Activated gamma-delta T cell treated with anti-CD3 and anti-CD28 coated beads, Interleukin-2, amount 50 U/mL, for 16 hours (primary cell): Measurements from ENCODE around the gene HAVCR2.

Experiments used
- DNase-seq: peaks from one replicate; pipeline ENCODE4 v3.0.0-alpha.2; 2020; ENCODE audit warnings: low read depth

The HAVCR2 gene

GRCh38 chr5:157108976-157109375, at the start of gene HAVCR2:
TSS of gene HAVCR2 (minus strand) at chr5:157109044. CDS start at chr5:157108983, 61 bp downstream.
- no peak for DNase-seq

- no peak for DNase-seq
These were observed 48.5 kb upstream of the HAVCR2 start for GRCh38 chr5:157157293-157157891.

GRCh38 chr5:157155297-157155696, 46.5 kb upstream of the HAVCR2 start:
- DNase-seq = no peak

- no peak for DNase-seq
These were observed 42.2 kb upstream of the HAVCR2 start for GRCh38 chr5:157150995-157151394.

- peak; percentile 82 for DNase-seq
These were observed 40.1 kb upstream of the HAVCR2 start for GRCh38 chr5:157148734-157149615.

- DNase-seq = no peak
These were observed 34.5 kb upstream of the HAVCR2 start for GRCh38 chr5:157143127-157143971.

GRCh38 chr5:157142317-157143126, 33.7 kb upstream of the HAVCR2 start, which contains the start of gene MED7:
TSS of gene MED7 (minus strand) at chr5:157142865. CDS start at chr5:157139431, 3,434 bp downstream.
- DNase-seq = peak; percentile 88

- DNase-seq = no peak
These were observed 28.8 kb upstream of the HAVCR2 start for GRCh38 chr5:157137691-157138090.

GRCh38 chr5:157132281-157132612, 23.4 kb upstream of the HAVCR2 start:
- DNase-seq = no peak

- no peak for DNase-seq
These were observed 22.1 kb upstream of the HAVCR2 start for GRCh38 chr5:157130925-157131324.

GRCh38 chr5:157121709-157122108, 12.9 kb upstream of the HAVCR2 start:
- DNase-seq = no peak

- no peak for DNase-seq
These were observed 11.3 kb upstream of the HAVCR2 start for GRCh38 chr5:157120102-157120501.

- DNase-seq = no peak
These were observed 7.7 kb upstream of the HAVCR2 start for GRCh38 chr5:157116483-157116954.

GRCh38 chr5:157115502-157115901, 6.7 kb upstream of the HAVCR2 start:
- no peak for DNase-seq

GRCh38 chr5:157115012-157115411, 6.2 kb upstream of the HAVCR2 start:
- DNase-seq = no peak

GRCh38 chr5:157113002-157113401, 4.2 kb upstream of the HAVCR2 start:
- DNase-seq = no peak

- no peak for DNase-seq
These were observed 900 bp upstream of the HAVCR2 start for GRCh38 chr5:157109744-157110143.

- no peak for DNase-seq
These were observed 1.3 kb downstream of the HAVCR2 start for GRCh38 chr5:157107508-157107907.

GRCh38 chr5:157106630-157107461, 2.0 kb downstream of the HAVCR2 start:
- DNase-seq = no peak

- DNase-seq = no peak
These were observed 8.6 kb downstream of the HAVCR2 start for GRCh38 chr5:157100140-157100679.
